Measurements from ENCODE around the gene GRPR. TPM values are rescaled to one million over a fixed set of nuclear protein-coding genes. Genes with fewer than 3 reads are reported as not detected.

GRPR gene
- total RNA-seq, 1 donor from 2014 or later = not detected

DNA sequence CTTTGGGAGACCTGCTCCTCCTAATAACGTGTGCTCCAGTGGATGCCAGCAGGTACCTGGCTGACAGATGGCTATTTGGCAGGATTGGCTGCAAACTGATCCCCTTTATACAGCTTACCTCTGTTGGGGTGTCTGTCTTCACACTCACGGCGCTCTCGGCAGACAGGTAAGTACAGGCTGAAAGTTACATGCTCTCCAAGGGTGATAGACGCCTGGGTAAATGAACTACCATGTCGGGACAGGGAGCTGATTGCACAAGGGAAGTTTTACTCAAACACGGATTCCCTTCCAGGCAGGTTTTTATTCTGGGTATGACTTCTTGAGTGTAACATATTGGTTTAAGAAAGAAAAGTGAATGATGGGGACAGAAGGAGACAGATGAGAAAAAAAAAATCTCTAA is 836 bp downstream of the GRPR start:
- TF ChIP-seq, protein P1, sequence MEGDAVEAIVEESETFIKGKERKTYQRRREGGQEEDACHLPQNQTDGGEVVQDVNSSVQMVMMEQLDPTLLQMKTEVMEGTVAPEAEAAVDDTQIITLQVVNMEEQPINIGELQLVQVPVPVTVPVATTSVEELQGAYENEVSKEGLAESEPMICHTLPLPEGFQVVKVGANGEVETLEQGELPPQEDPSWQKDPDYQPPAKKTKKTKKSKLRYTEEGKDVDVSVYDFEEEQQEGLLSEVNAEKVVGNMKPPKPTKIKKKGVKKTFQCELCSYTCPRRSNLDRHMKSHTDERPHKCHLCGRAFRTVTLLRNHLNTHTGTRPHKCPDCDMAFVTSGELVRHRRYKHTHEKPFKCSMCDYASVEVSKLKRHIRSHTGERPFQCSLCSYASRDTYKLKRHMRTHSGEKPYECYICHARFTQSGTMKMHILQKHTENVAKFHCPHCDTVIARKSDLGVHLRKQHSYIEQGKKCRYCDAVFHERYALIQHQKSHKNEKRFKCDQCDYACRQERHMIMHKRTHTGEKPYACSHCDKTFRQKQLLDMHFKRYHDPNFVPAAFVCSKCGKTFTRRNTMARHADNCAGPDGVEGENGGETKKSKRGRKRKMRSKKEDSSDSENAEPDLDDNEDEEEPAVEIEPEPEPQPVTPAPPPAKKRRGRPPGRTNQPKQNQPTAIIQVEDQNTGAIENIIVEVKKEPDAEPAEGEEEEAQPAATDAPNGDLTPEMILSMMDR (IDR thresholded peaks at IDR 0.05; ENCODE audit: insufficient read depth, low read length, poor library complexity, severe bottlenecking) = no peak
- H3K4me3 ChIP-seq (ENCODE audit: low read depth, low read length) = no peak overlapping the region
- no peaks in the 10 kb centered on the region for H3K27me3 ChIP-seq (ENCODE audit: control insufficient read depth, insufficient read depth, low read length)
- no peak for DNase-seq (ENCODE audit: low read depth)
- H3K36me3 ChIP-seq (ENCODE audit: control insufficient read depth, insufficient read depth, low read length) = no peaks in the 10 kb centered on the region

DNA sequence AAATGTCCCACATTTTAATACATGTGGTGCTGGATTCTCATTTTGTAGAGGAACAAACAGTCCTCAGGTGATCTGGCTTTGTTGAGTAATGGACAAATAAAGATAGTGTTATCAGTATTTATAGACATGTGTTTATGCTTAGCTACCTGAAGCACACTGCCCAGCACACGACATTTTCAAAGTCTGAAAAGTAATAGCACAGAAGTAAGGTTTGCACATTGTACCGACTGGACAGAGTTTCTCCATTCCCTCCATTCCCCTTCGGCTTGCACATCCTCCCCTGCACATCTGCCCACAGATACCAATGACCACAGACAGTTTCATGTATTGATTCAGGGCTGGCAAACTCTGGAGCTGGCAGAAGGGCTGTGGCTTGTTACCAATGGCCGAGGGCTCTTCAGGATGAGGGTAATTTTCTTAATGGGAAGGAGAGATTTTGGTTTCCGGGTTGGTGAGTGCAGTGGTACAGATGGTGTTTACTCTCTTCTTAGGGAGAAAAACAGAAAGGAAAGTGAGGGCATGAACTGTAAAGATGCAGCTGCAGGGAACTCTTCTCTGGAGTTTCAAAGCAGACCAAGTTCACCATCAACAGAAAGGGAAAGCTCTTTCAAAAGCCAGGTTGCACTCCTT is 2.3 kb downstream of the GRPR start:
- TF ChIP-seq, protein P1 (IDR thresholded peaks at IDR 0.05; ENCODE audit: insufficient read depth, low read length, poor library complexity, severe bottlenecking) = no peak
- DNase-seq (ENCODE audit: low read depth) = no peak

DNA sequence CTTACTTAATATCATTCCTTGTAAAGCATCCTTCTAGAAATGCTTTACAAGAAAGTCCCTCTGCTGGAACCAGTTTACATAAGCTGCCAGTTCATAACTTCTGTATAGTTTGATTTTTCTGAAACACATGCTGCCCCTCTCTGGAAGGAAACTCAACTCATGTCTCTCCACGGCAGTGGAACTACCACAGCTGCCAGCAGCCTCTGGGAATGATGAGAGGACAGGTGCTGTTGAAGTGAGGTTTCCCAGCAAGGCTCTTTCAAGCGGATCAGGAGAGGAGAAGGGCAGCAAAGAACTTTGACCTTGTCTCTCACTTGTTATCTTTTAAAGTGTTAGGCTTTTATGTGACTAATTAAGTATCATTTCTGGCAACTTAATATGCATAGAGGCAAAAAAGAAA is 7.3 kb downstream of the GRPR start:
- DNase-seq (ENCODE audit: low read depth) = no peak

More for the DNA sequence above, 2.3 kb downstream of the GRPR start:
- Histone ChIP-seq H3K4me3 (ENCODE audit: low read depth, low read length) (no peak overlapping the region), H3K27me3 (ENCODE audit: control insufficient read depth, insufficient read depth, low read length) (no peaks in the 10 kb centered on the region), H3K36me3 (ENCODE audit: control insufficient read depth, insufficient read depth, low read length) (no peaks in the 10 kb centered on the region)

DNA sequence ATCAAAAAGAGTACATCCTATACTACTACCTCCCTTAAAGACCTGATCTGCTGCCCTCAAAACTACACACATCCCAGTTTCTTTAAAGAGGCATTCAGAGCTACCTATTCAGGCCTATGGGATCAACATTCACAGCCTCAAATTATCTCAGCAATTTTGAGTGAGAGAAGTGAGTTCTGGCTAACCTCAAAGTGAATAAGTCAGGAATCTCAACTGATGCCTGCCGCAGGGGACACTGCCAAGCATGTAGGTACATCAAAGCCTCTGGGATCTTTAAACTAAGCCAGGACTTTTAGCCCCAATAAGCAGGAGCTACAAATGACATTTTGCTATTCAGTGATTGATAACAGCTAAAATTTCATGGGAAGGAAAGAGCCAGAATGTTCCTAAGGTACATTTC is 11.6 kb downstream of the GRPR start:
- TF ChIP-seq, protein P1 (IDR thresholded peaks at IDR 0.05; ENCODE audit: insufficient read depth, low read length, poor library complexity, severe bottlenecking) = no peak
- H3K27me3 ChIP-seq (ENCODE audit: control insufficient read depth, insufficient read depth, low read length) = no peaks in the 10 kb centered on the region
- no peak for DNase-seq (ENCODE audit: low read depth)

More for the DNA sequence above, 7.3 kb downstream of the GRPR start:
- Histone ChIP-seq H3K4me3 (ENCODE audit: low read depth, low read length) (no peak overlapping the region), H3K36me3 (ENCODE audit: control insufficient read depth, insufficient read depth, low read length) (no peaks in the 10 kb centered on the region), H3K27me3 (ENCODE audit: control insufficient read depth, insufficient read depth, low read length) (no peaks in the 10 kb centered on the region)
- TF ChIP-seq, protein P1 (IDR thresholded peaks at IDR 0.05; ENCODE audit: insufficient read depth, low read length, poor library complexity, severe bottlenecking) = no peak

DNA sequence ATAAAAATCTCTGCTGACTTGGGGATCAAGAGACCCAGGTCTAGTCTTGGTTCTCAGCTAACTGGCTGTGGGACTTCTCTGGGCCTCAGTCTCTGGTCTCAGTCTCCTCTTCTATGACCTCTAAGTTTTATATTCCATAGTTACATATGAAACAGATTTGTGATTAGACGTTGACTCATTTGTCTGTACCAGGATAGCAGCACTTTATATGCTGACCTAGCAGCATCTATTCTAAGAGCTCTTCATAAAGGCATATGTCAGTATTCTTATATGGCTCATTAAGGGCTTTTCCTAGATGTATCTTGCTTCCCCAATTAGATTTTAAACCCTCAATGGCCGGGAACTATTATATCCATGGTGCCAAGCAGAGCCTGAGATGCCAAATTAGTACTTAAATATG is 12.7 kb downstream of the GRPR start:
- H3K27me3 ChIP-seq (ENCODE audit: control insufficient read depth, insufficient read depth, low read length) = no peaks in the 10 kb centered on the region
- no peak overlapping the region for H3K4me3 ChIP-seq (ENCODE audit: low read depth, low read length)
- no peaks in the 10 kb centered on the region for H3K36me3 ChIP-seq (ENCODE audit: control insufficient read depth, insufficient read depth, low read length)
- TF ChIP-seq, protein P1 (IDR thresholded peaks at IDR 0.05; ENCODE audit: insufficient read depth, low read length, poor library complexity, severe bottlenecking) = no peak
- no peak for DNase-seq (ENCODE audit: low read depth)

More for the DNA sequence above, 11.6 kb downstream of the GRPR start:
- Histone ChIP-seq H3K4me3 (ENCODE audit: low read depth, low read length) (no peak overlapping the region), H3K36me3 (ENCODE audit: control insufficient read depth, insufficient read depth, low read length) (no peaks in the 10 kb centered on the region)
